Measurements from ENCODE around the gene IRF4. TPM values are rescaled to one million over a fixed set of nuclear protein-coding genes. Genes with fewer than 3 reads are reported as not detected.

The IRF4 gene
- total RNA-seq, 1 donor from 2014 or later: 0.24 TPM

- DNase-seq (ENCODE audit: low spot score): no peak
Measured at GRCh38 chr6:443621-444159, 52.1 kb downstream of the IRF4 start.

DNA sequence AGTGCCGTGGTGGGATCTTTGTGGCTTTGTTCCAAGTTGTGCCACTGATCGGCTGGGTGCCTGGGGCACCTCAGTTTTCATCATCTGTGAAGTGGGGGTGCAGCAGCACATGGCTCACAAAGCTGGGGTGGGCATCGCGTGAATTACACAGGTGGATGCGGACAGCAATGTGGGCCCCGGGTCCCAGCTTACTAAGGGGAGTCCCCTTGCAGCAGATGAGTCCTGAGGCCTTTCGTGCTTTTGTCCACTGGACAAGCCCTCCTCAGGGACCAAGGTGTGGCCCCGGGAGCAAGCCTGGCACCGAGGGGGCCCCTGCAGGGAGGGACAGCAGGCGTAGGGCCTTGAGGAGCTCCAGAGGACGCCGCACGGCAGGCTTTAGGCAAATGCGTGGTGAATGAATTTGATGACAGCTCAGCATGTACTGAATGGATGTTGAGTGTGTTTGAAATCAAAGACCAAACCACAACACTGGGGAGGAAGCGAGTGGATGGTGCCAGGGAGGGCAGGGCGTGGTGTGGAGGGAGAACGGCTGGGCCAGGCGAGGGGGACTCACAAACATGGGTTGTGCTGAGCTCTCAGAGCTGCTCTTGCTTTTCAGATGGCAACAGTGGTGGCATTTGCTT lies 53.2 kb downstream of the IRF4 start:
- no peak for DNase-seq (ENCODE audit: low spot score)

DNA sequence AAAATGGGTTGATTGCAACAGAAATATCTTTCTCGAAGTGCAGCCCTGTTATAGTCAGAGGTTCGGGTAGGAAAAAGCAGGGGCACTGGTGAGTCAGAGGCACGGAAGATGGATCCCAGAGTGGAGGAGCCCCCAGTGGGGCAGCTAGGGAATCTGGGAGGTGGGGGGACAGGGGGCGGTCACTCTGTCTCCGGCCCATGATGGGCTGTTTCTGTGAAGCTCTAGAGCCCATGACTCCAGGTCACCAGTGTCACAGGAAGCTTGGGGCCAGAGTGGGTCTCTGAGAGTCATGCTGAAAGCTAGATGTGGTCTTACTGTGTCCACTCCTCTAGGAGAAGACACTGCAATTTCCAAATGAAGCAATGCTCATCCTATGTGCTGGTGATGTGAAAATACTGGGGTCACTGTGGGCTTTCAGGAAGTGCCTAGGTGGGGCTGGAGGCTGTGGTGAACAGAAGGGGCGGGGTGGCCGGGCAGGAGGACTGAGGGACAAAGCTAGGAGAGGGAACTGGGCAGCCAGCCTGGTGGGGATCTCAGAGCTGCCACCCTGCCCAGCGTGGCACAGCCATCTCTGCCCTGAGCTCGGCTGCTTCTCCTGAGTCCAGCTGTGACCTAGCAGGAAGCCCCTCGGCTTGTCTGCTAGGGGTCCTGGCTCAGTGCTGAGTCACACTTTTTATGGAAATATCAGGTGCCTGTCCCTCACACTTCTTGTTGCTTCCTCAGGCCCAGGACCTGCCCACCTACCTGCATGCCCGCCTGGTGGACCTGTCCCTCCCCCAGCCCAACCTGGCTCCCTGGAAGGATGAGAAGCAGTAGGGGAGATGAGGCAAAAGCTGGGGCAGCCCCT lies 54.2 kb downstream of the IRF4 start:
- no peak for DNase-seq (ENCODE audit: low spot score)

- no peak for DNase-seq (ENCODE audit: low spot score)
Measured at GRCh38 chr6:446418-447366, 55.1 kb downstream of the IRF4 start.

DNA sequence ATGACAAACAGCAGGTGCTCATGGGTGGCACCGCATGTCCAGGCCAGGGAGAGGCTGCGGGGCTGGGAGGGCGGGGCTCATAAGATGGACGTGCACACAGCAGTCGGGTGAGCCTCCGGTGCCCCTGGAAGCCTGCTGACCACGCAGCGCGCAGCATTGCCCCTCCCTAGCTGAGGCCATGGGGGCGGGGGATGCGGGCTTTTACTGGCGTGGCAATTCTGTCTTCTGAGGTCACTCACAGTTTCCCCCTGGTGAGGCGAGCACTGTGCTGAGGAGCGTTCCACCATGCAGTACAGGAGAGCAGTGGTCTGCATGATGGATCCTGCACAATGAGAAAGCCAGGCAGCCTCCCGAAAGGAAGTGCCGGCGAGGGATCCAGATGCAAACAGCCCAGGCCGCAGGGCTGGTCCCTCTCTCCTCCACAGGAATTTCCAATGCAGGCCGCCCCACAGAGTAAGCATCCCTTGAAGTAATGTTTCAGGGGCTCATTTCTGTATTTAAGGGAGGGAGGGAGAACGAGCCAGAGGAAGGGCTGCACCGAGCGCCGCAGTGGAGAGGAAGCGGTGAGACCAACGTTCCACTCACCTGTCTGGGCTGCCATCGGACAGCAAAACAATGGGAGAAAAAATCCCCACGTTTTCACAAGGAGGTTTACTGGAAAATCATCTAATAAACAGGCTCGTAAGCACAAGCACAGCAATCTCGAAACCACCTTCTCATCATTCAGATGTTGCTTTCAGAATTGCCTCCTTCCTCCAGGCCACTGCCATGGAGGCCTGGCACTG lies 56.0 kb downstream of the IRF4 start:
- no peak for DNase-seq (ENCODE audit: low spot score)

GRCh38 chr6:448296-449056 lies 56.9 kb downstream of the IRF4 start:
- no peak for DNase-seq (ENCODE audit: low spot score)

DNA sequence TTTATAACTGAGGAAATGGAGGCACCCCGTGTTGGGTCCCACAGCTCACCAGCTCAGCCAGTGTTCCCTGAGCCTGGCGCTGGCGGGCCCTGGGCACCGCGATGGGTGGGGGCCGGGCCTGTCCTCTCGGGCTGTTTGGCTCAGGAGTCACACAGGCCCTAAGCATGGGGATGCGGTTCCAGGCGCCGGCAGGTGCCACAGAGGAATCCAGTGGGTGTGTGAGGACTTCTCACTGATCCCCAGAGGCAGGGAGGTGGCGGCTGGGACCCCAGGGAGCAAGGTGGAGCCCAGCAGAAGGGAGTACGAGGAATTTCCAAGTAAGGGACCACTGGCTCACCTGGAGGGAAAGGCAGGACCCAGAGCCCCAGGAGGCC lies 57.5 kb downstream of the IRF4 start:
- no peak for DNase-seq (ENCODE audit: low spot score)

DNA sequence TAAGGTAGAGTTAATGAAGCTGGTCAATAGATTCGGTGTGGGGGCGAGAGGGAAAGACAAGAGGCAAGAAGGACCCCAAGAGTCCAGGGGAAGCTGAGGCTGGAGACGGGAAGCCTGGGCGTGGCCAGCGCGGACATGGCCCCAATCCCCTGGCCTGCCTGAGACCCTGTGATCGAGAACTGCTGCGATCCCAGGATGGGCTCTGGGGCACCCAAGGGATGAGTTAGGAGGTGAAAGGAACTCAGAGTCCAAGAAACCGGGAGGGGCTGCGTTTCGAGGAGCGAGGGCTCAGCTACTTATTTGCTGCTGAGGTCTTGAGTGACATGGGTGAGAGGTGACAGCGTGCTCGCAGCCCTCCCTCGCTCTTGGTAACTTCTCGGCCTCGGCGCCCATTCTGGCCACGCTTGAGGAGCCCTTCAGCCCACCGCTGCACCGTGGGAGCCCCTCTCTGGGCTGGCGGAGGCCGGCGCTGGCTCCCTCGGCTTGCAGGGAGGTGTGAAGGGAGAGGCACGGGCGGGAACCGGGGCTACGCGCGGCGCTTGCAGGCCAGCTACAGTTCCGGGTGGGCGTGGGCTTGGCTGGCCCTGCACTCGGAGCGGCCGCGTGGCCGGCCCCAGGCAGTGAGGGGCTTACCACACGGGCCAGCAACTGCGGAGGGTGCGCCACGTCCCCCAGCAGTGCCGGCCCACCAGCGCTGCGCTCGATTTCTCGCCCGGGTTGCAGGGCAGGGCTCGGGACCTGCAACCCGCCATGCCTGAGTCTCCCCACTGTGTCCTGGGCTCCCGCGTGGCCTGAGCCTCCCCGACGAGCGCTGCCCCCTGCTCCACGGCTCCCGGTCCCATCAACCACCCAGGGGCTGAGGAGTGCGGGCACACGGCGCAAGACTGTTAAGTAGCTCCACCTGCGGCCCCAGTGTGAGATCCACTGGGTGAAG lies 58.2 kb downstream of the IRF4 start:
- no peak for DNase-seq (ENCODE audit: low spot score)

DNA sequence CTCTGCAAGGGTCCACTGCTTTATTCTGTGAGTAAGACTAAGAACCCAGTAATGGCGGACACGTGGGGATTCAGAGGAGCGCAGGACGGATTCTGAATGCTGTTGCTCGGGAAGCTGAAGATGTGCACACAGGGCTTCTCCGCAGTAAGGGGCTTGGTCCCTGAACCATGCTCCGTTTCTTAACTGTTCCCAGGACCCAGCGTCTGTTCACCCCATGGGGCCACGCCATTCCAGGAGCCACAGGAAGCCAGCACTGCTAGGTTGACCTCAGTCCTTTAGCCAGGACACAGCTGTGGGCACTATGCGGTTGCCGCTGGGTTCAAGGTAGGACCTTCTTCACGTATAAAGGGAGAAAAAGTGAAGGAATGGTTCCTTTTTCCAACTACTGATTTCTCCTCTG lies 59.8 kb downstream of the IRF4 start:
- no peak for DNase-seq (ENCODE audit: low spot score)

- no peak for DNase-seq (ENCODE audit: low spot score)
Measured at GRCh38 chr6:451847-452246, 60.3 kb downstream of the IRF4 start.

GRCh38 chr6:452301-453067 lies 60.9 kb downstream of the IRF4 start:
- peak; percentile 3 for DNase-seq (ENCODE audit: low spot score)

GRCh38 chr6:453152-453551 lies 61.6 kb downstream of the IRF4 start:
- DNase-seq (ENCODE audit: low spot score): peak; percentile 84

- DNase-seq (ENCODE audit: low spot score): no peak
Measured at GRCh38 chr6:454148-454991, 62.8 kb downstream of the IRF4 start.

DNA sequence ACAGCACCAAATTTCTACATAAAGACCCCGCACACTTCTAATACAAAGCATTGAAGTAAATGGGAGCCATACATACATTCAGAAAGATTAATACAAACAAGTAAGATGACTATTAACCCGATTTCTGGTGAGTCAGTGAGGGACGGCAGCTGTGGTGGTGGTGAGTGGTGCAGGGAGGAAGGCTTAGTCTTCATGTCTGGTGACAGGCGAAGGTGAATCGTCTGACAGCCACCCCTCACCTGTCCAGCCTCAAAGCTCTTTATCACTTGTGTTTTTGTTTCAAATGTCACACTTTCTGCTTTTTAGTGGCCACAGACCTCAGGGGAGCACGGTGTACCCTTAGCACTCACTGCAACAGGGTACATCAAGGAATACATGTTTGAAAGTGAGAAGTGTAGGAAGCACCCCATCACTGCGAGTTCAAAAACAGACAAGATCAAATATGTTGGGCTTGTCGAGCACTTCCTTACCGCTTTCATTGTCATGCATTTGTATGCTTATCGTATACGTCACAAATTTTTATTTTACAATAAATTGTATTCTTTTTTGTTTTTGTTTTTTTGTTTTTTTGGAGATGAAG lies 63.5 kb downstream of the IRF4 start:
- no peak for DNase-seq (ENCODE audit: low spot score)

GRCh38 chr6:455835-456234 lies 64.3 kb downstream of the IRF4 start:
- DNase-seq (ENCODE audit: low spot score): no peak

DNA sequence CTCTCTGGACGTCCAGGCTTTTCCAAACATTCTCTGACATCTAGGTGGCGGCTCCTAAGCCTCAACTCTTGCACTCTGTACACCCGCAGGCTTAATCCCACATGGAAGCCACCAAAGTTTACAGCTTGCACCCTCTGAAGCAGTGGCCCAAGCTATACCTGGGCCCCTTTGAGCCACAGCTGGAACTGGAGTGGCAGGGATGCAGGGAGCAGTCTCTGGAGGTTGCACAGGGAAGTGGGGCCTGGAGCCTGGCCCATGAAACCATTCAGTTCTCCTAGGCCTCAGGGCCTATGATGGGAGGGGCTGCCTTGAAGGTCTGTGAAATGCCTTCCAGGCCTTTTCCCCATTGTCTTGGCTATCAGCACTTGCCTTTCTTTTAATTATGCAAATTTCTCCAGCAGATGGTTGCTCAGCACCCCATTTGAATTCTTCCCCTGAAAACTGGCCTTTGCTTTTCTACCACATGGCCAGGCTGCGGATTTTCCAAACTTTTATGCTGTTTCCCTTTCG lies 64.9 kb downstream of the IRF4 start:
- no peak for DNase-seq (ENCODE audit: low spot score)

GRCh38 chr6:456887-457286 lies 65.3 kb downstream of the IRF4 start:
- DNase-seq (ENCODE audit: low spot score): no peak
